Measurements from ENCODE around the gene TAF1B. TPM values are rescaled to one million over a fixed set of nuclear protein-coding genes. Genes with fewer than 3 reads are reported as not detected.

Gene TAF1B
- total and polyA plus RNA-seq, 10 of the 15 experiments (the other 5 are each of a cell fraction or from before 2014, with no cell fraction given): 8.1 to 18.3 (median 12.4) TPM

DNA sequence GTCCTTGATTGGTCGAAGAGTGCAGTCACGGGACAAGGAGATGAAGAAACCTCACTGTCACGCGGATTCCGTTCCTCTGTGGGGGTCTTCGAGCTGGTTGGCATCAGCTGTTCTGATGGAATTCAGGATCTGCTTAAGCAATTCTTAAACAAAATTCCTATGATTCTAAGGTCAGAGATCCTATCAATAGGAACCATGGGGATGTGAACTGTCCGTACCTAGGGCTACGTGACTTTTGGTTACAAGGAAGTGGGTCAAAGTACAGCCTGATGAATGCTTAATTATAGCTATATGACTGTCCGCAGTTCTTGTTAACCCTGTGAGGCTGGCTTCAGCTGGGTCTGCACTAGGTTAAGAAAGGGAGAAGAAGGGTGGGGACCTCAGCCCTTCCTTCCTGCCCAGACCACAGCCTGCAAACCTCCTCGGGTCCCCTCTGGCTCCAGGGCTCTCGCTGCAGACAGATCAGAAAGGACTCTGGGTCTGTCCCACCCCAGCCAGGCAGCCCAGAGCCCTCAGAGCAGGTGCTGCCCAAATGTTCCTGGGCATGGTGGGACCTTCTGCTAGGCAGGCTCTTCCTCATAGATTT is 44.2 kb upstream of the TAF1B start:
- ATAC-seq (peak; percentile 23), DNase-seq (ENCODE audit: low read depth, low spot score) (no peak), FAIRE-seq (no peak)
- Histone ChIP-seq H3K36me3 (ENCODE audit: control insufficient read depth in 2 of 2, insufficient read depth in 2 of 2, low read length in 1 of 2) (no peaks in the 10 kb centered on the region), H3K9me3 (replicated peaks; ENCODE audit: control insufficient read depth, insufficient read depth, low read length) (no peaks in the 10 kb centered on the region; the same call in 2 of the 3 replicates), H3K27me3 (replicated peaks in 1 of 2; ENCODE audit: control insufficient read depth in 2 of 2, insufficient read depth in 2 of 2, low read length in 1 of 2) (no peaks in the 10 kb centered on the region; a peak in 1 of 4 replicates), H3K4me2 (ENCODE audit: control insufficient read depth, insufficient read depth) (peak overlapping the region; percentile 49; the same call in 1 of the 2 replicates), H4K20me1 (ENCODE audit: control insufficient read depth, insufficient read depth) (no peaks in the 10 kb centered on the region), H2AFZ (ENCODE audit: control insufficient read depth, low read depth, low read length) (peak overlapping the region; percentile 80), H3K79me2 (ENCODE audit: control insufficient read depth, insufficient read depth, low read length) (no peaks in the 10 kb centered on the region), H3K27ac (ENCODE audit: control insufficient read depth, insufficient read depth) (no peak overlapping the region), H3K4me1 (ENCODE audit: control insufficient read depth, insufficient read depth, low read length) (peaks cover 11% of the 10 kb centered on the region), H3K9ac (ENCODE audit: control insufficient read depth, insufficient read depth, low read length) (no peak overlapping the region), H3K4me3 (no peak overlapping the region; the same call in 1 of the 2 replicates)
- ChIA-PET POLR2A (interaction anchor here (0.9 to 1.3 kb wide), 4 partner anchors 32 to 248 kb away, joined by 3 read pairs; partner anchors contain the start of gene TAF1B), CTCF (interaction anchor here (0.6 to 8.4 kb wide), 45 partner anchors 10 to 636 kb away, joined by 3 to 80 read pairs (median 4); partner anchors contain the start of genes ADAM17 and TAF1B), RAD21 (ENCODE audit: unreplicated experiment) (interaction anchor here (0.8 to 4.1 kb wide), 18 partner anchors 11 to 636 kb away, joined by 3 to 43 read pairs (median 4); partner anchors contain the start of gene TAF1B), SMC1A (ENCODE audit: uncharacterized antibody, unreplicated experiment) (interaction anchor here (0.7 to 7.0 kb wide), 21 partner anchors 12 to 659 kb away, joined by 3 to 39 read pairs (median 3); no protein-coding TSS in a partner anchor)
- in situ Hi-C loops (cut with MboI): no loop called here
- no peak for TF ChIP-seq SUPT20H (IDR thresholded peaks at IDR 0.05; ENCODE audit: borderline replicate concordance, control insufficient read depth, low read depth, low read length)
- 0 out of 2 replicates have a peak, but pooled peaks have one; percentile 10 for TF ChIP-seq MTA2 (IDR thresholded peaks at IDR 0.05; ENCODE audit: low read depth)
- intact Hi-C loops (cut with micrococcal nuclease; ENCODE audit: unreplicated experiment): loop anchor here (1.0 to 2.0 kb wide), 2 partner anchors 116 to 249 kb away; no protein-coding TSS in a partner anchor
- WGBS (ENCODE audit: insufficient coverage, insufficient replicate concordance, low lambda C conversion rate, missing lambda C conversion rate): 15% methylated on average over 11 of the region's 11 CpGs
- BruUV-seq (replicated peaks): no TSS peak

Data from GM12878 (cell line).